ENCODE results near the gene SETD3.

Gene SETD3

GRCh38 chr14:99389174-99389826, 91.4 kb downstream of the SETD3 start:
- no peak overlapping the region for H3K27ac ChIP-seq
- TF ChIP-seq ZFX (IDR thresholded peaks at IDR 0.05; ENCODE audit: borderline replicate concordance) (no peak), CTCF (IDR thresholded peaks at IDR 0.05) (peak; percentile 85)

GRCh38 chr14:99388286-99388685, 92.4 kb downstream of the SETD3 start:
- H3K27ac ChIP-seq = no peak overlapping the region
- TF ChIP-seq ZFX (IDR thresholded peaks at IDR 0.05; ENCODE audit: borderline replicate concordance) = no peak
- TF ChIP-seq CTCF (IDR thresholded peaks at IDR 0.05) = no peak

- TF ChIP-seq ZFX (IDR thresholded peaks at IDR 0.05; ENCODE audit: borderline replicate concordance) (no peak), CTCF (IDR thresholded peaks at IDR 0.05) (no peak)
- H3K27ac ChIP-seq = no peak overlapping the region
Measured at GRCh38 chr14:99387880-99388279, 92.8 kb downstream of the SETD3 start.

- no peak overlapping the region for H3K27ac ChIP-seq
- TF ChIP-seq CTCF (IDR thresholded peaks at IDR 0.05) (no peak), ZFX (IDR thresholded peaks at IDR 0.05; ENCODE audit: borderline replicate concordance) (no peak)
Measured at GRCh38 chr14:99384450-99385417, 95.9 kb downstream of the SETD3 start.

- no peak overlapping the region for H3K27ac ChIP-seq
- TF ChIP-seq CTCF (IDR thresholded peaks at IDR 0.05) = no peak
- TF ChIP-seq ZFX (IDR thresholded peaks at IDR 0.05; ENCODE audit: borderline replicate concordance) = no peak
Measured at GRCh38 chr14:99383472-99384449, 96.9 kb downstream of the SETD3 start.

GRCh38 chr14:99382781-99383471, 97.7 kb downstream of the SETD3 start:
- TF ChIP-seq CTCF (IDR thresholded peaks at IDR 0.05) (no peak), ZFX (IDR thresholded peaks at IDR 0.05; ENCODE audit: borderline replicate concordance) (no peak)
- H3K27ac ChIP-seq = no peak overlapping the region

Data from 22Rv1 (cell line).